ENCODE data around the gene PDP2.
A peak's percentile ranks its signal among the peaks of the same experiment; 100 is the strongest.
"Not testable (repeated sequence)": the region's sequence is repeated elsewhere in the genome, so short reads cannot be mapped to it uniquely, and the experiment has no call there.

The PDP2 gene

GRCh38 chr16:66853261-66854139, 26.8 kb upstream of the PDP2 start:
- no peak for DNase-seq

GRCh38 chr16:66856184-66856730, 24.1 kb upstream of the PDP2 start:
- DNase-seq: no peak

- no peak for DNase-seq
These were observed 23.5 kb upstream of the PDP2 start for GRCh38 chr16:66856801-66857200.

- no peak for DNase-seq
These were observed 22.9 kb upstream of the PDP2 start for GRCh38 chr16:66857437-66857836.

GRCh38 chr16:66858740-66859396, 21.4 kb upstream of the PDP2 start:
- no peak for DNase-seq

GRCh38 chr16:66859397-66860068, 20.8 kb upstream of the PDP2 start:
- no peak for DNase-seq

GRCh38 chr16:66862023-66862520, 18.2 kb upstream of the PDP2 start:
- DNase-seq: no peak

- DNase-seq: no peak
These were observed 16.6 kb upstream of the PDP2 start for GRCh38 chr16:66863707-66864106.

- no peak for DNase-seq
These were observed 10.9 kb upstream of the PDP2 start for GRCh38 chr16:66869424-66869823.

GRCh38 chr16:66871363-66871762, 9.0 kb upstream of the PDP2 start:
- not testable (repeated sequence) for DNase-seq

GRCh38 chr16:66871840-66872239, 8.5 kb upstream of the PDP2 start:
- no peak for DNase-seq

GRCh38 chr16:66872559-66872942, 7.8 kb upstream of the PDP2 start:
- no peak for DNase-seq

GRCh38 chr16:66872943-66873684, 7.2 kb upstream of the PDP2 start:
- DNase-seq: peak; percentile 79

- no peak for DNase-seq
These were observed 6.6 kb upstream of the PDP2 start for GRCh38 chr16:66873685-66874055.

GRCh38 chr16:66874079-66874775, 6.1 kb upstream of the PDP2 start:
- DNase-seq: no peak

- DNase-seq: no peak
These were observed 2.2 kb upstream of the PDP2 start for GRCh38 chr16:66878067-66878466.

GRCh38 chr16:66881014-66881417, 701 bp downstream of the PDP2 start:
- no peak for DNase-seq

- DNase-seq: no peak
These were observed 1.2 kb downstream of the PDP2 start for GRCh38 chr16:66881560-66881959.

GRCh38 chr16:66881964-66882508, 1.7 kb downstream of the PDP2 start:
- DNase-seq: no peak

- no peak for DNase-seq
These were observed 2.4 kb downstream of the PDP2 start for GRCh38 chr16:66882702-66883101.

GRCh38 chr16:66885491-66885890, 5.2 kb downstream of the PDP2 start:
- no peak for DNase-seq

GRCh38 chr16:66886321-66886720, 6.0 kb downstream of the PDP2 start:
- DNase-seq: no peak
